Left lung (tissue), 10 donors: ENCODE data around the gene SLC24A3. TPM values are rescaled to one million over a fixed set of nuclear protein-coding genes. Genes with fewer than 3 reads are reported as not detected.

Experiments used
- ATAC-seq: fragments of 200-7000 bp; cut with Tn5 transposase; one replicate; pipeline ENCODE4 v1.9.1; 2020; ENCODE audit warnings: moderate library complexity
- DNase-seq, 4 donors: peaks; one replicate each; pipeline ENCODE4 v3.0.0-alpha.2; 2013 to 2020
- H3K27ac ChIP-seq, 2 donors: fragments of 200-600 bp; sonication (generic) in 1 of 2; one replicate each; pipeline versions ENCODE4 v1.5.0 to v1.8.0; 2020 to 2021
- H3K27me3 ChIP-seq, 2 donors: fragments of 200-600 bp; sonication (generic) in 1 of 2; one replicate each; pipeline versions ENCODE4 v1.5.0 to v1.8.0; 2020 to 2021
- H3K36me3 ChIP-seq, 2 donors: fragments of 200-600 bp; sonication (generic) in 1 of 2; one replicate each; pipeline versions ENCODE4 v1.5.0 to v1.8.0; 2020 to 2021
- H3K4me1 ChIP-seq, 2 donors: fragments of 200-600 bp; one replicate each; pipeline ENCODE4 v1.8.0; 2021
- H3K4me3 ChIP-seq, 2 donors: fragments of 200-600 bp; sonication (generic) in 1 of 2; one replicate each; pipeline versions ENCODE4 v1.5.0 to v1.8.0; 2020 to 2021; ENCODE audit warnings: mild to moderate bottlenecking in 1 of 2
- H3K9me3 ChIP-seq, 2 donors: fragments of 200-600 bp; sonication (generic) in 1 of 2; one replicate each; pipeline versions ENCODE4 v1.5.0 to v1.8.0; 2020 to 2021
- intact Hi-C, 2 donors: fragments of 100-400 bp; cut with DNase I; formaldehyde crosslinking; loops; one replicate each; pipeline versions ENCODE4 v1.11.2 to v1.14.2; 2022
- polyA plus RNA-seq, 6 donors: library from polyadenylated mRNA; unstranded; fragments of 120-200 nt; gene quantifications; one replicate each; pipeline ENCODE4 v1.2.1, GENCODE V29; 2013; ENCODE audit not compliant: insufficient read length in 6 of 6
- total RNA-seq, 2 donors: library from RNA; stranded (reverse); fragmentation: NEBNext Ultra II Directional; extraction: Animal tissue kit (Norgen Biotek cat#: 25700); gene quantifications; one replicate each; pipeline ENCODE4 v1.2.1, GENCODE V29; 2021
- TF ChIP-seq, protein P1 (sequence below), 2 donors: fragments of 200-600 bp; sonication (generic) in 1 of 2; IDR thresholded peaks; one replicate each; pipeline versions ENCODE4 v1.5.0 to v1.8.0; 2021; ENCODE audit warnings: antibody characterized with exemption in 2 of 2
- donor health status: DM: no; HTN: yes; CAD: no.
- donor health status: DM: no; HTN: no; CAD: no.

SLC24A3 gene
- total and polyA plus RNA-seq, 8 donors = 4.4 to 8.7 (median 6.6) TPM

DNA sequence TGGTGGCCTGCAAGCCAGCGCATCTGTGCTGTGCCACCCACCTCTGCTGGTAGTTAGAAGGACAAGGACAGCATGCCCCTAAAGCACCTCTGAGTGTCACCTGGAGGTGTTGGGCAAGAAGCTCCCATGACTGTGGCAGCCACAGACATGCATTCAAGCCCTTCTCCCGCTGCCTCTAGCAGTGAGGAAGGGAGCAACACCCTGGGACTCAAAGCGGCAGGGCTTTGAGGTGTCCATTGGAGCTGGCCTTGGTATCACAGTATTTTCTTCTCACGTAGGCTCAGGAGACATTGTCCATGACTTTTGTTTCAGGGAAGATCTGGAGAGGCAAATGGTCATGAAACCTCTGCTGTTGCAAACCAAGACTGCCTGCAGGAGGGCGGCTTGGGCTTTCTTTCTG is 404.8 kb downstream of the SLC24A3 start:
- H3K4me1 ChIP-seq = no peaks in the 10 kb centered on the region
- no peaks in the 10 kb centered on the region for H3K27me3 ChIP-seq
- no peak overlapping the region for H3K4me3 ChIP-seq
- intact Hi-C loops = no loop called here
- no peak overlapping the region for H3K27ac ChIP-seq
- no peaks in the 10 kb centered on the region for H3K36me3 ChIP-seq
- ATAC-seq (no peak), DNase-seq (no peak)
- no peaks in the 10 kb centered on the region for H3K9me3 ChIP-seq
- TF ChIP-seq, protein P1, sequence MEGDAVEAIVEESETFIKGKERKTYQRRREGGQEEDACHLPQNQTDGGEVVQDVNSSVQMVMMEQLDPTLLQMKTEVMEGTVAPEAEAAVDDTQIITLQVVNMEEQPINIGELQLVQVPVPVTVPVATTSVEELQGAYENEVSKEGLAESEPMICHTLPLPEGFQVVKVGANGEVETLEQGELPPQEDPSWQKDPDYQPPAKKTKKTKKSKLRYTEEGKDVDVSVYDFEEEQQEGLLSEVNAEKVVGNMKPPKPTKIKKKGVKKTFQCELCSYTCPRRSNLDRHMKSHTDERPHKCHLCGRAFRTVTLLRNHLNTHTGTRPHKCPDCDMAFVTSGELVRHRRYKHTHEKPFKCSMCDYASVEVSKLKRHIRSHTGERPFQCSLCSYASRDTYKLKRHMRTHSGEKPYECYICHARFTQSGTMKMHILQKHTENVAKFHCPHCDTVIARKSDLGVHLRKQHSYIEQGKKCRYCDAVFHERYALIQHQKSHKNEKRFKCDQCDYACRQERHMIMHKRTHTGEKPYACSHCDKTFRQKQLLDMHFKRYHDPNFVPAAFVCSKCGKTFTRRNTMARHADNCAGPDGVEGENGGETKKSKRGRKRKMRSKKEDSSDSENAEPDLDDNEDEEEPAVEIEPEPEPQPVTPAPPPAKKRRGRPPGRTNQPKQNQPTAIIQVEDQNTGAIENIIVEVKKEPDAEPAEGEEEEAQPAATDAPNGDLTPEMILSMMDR (IDR thresholded peaks at IDR 0.05) = no peak

- TF ChIP-seq, protein P1 (IDR thresholded peaks at IDR 0.05) = no peak
- no peaks in the 10 kb centered on the region for H3K4me1 ChIP-seq
Measured at GRCh38 chr20:19618711-19619110, 406.3 kb downstream of the SLC24A3 start.

DNA sequence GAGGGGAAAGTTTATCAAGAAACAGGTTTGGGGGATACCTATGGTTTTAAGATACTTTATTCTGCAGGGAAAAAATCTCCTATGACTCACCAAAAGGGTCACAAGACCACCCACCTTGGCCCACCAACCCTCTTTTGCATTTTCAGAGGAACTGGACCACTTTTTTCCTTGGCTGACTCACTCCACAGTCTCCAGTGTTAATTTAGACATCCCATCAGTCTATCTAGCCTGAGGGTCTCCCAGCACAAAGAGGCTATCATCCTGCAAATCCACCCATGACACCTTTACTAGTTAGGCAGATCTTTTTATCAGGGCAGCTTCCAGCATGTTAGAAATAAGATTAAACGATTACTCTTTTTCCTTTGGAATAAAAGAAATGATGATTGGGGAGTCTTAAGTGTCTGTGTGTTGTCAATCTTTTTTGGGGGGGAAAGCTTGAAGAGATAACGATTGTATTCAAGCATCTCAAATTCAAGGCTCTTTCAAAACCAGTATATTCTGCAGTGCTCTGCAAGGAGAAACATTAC is 407.5 kb downstream of the SLC24A3 start:
- intact Hi-C loops = no loop called here
- H3K4me1 ChIP-seq = no peaks in the 10 kb centered on the region
- ATAC-seq (no peak), DNase-seq (no peak)
- H3K27ac ChIP-seq = no peak overlapping the region
- H3K27me3 ChIP-seq = no peaks in the 10 kb centered on the region
- H3K4me3 ChIP-seq = no peak overlapping the region
- no peaks in the 10 kb centered on the region for H3K9me3 ChIP-seq
- TF ChIP-seq, protein P1 (IDR thresholded peaks at IDR 0.05) = no peak
- H3K36me3 ChIP-seq = no peaks in the 10 kb centered on the region

More at GRCh38 chr20:19618711-19619110, 406.3 kb downstream of the SLC24A3 start:
- no peaks in the 10 kb centered on the region for H3K36me3 ChIP-seq
- no peak overlapping the region for H3K27ac ChIP-seq
- no peak overlapping the region for H3K4me3 ChIP-seq
- intact Hi-C loops = no loop called here
- ATAC-seq = no peak
- H3K9me3 ChIP-seq = no peaks in the 10 kb centered on the region
- no peak for DNase-seq
- H3K27me3 ChIP-seq = no peaks in the 10 kb centered on the region

- no peaks in the 10 kb centered on the region for H3K9me3 ChIP-seq
- DNase-seq (peak in 1 of 4 donors; percentile 12), ATAC-seq (no peak)
- H3K27ac ChIP-seq = no peak overlapping the region
- H3K4me1 ChIP-seq = no peaks in the 10 kb centered on the region
- H3K4me3 ChIP-seq = no peak overlapping the region
- no peaks in the 10 kb centered on the region for H3K27me3 ChIP-seq
- TF ChIP-seq, protein P1 (IDR thresholded peaks at IDR 0.05) = no peak
- no peaks in the 10 kb centered on the region for H3K36me3 ChIP-seq
- intact Hi-C loops = no loop called here
Measured at GRCh38 chr20:19620446-19620845, 408.0 kb downstream of the SLC24A3 start.

DNA sequence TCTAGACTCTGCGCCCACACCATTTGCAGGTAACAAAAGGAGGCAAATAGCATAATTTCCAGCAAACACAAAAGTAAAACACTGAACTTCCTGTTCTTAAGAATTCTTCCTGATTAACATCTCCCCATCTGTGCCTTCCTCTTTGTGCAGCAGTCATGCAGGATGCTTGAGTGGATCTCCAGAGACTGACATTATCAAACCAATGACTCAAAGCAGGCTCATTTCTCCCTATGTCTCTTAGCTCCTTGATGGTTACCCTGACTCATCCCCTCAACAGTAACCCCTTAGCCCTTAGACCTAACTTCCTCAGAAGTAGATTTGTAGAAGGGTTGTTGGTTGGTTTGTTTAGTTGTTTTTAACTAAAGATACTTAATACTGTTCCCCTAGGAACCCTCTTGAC is 408.6 kb downstream of the SLC24A3 start:
- ATAC-seq = no peak

More for the DNA sequence above, 408.6 kb downstream of the SLC24A3 start:
- Histone ChIP-seq H3K27ac (no peak overlapping the region), H3K9me3 (no peaks in the 10 kb centered on the region), H3K4me3 (no peak overlapping the region), H3K4me1 (no peaks in the 10 kb centered on the region), H3K27me3 (no peaks in the 10 kb centered on the region), H3K36me3 (no peaks in the 10 kb centered on the region)
- DNase-seq = no peak
- intact Hi-C loops = no loop called here
- TF ChIP-seq, protein P1 (IDR thresholded peaks at IDR 0.05) = no peak
